ENCODE measurements around the gene SIAH2. TPM values are rescaled to one million over a fixed set of nuclear protein-coding genes. Genes with fewer than 3 reads are reported as not detected.

The SIAH2 gene
- polyA plus RNA-seq, 10 donors = 19.3 to 26.3 (median 21.6) TPM

DNA sequence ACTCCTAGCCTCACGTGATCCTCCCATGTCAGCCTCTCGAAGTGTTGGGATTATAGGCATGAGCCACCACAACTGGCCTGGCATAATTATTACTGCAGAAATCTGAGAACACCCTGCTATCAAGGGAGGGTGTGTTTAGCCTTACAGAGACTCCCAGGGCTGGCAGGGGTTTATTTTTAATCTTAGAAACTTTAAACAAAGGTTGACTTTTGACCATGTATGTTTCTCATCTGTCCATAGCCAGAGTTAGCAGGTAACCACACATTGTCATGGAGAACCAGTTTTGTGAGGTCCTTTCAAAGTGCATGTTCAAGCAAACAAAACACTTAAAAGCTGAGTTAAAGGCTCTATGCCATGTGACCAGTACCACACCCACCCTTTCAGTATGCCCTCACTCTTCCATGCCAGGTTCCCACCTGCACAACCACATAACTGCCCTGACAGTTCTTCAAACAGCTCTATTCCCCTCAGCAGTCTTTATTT, 11.1 kb downstream of the SIAH2 start:
- DNase-seq = no peak

DNA sequence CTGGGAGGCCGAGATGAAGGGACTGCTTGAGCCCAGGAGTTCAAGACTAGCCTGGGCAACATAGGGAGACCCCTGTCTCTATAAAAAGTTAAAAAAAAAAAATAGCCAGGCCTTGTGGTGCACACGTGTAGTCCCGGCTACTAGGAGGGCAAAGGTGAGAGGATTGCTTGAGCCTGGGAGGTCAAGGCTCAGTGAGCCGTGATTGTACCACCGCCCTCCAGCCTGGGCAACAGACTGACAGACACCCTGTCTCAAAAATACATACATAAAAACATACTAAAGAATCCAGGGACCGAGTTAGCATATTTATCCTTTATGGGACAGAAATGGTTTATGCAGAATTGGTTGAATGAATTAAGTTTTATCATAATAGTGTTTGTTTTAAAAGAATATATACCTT, 13.7 kb downstream of the SIAH2 start:
- no peak for DNase-seq

DNA sequence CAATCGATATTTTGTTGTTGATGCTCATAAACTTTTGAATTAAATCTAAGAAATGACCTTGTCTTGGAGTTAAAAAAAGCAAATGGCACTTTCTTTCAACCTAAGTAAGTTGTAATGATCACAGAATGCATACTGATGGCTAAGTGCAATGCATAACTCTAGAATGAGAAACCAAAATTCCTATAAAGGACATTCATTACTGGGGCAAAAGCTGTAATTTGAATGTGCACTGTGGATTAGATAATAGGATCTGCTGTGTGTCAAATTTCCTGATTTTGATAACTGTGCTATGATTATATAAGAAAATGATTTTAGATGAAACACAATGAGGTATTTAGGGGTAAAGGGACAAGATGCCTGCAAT, 14.3 kb downstream of the SIAH2 start:
- no peak for DNase-seq

DNA sequence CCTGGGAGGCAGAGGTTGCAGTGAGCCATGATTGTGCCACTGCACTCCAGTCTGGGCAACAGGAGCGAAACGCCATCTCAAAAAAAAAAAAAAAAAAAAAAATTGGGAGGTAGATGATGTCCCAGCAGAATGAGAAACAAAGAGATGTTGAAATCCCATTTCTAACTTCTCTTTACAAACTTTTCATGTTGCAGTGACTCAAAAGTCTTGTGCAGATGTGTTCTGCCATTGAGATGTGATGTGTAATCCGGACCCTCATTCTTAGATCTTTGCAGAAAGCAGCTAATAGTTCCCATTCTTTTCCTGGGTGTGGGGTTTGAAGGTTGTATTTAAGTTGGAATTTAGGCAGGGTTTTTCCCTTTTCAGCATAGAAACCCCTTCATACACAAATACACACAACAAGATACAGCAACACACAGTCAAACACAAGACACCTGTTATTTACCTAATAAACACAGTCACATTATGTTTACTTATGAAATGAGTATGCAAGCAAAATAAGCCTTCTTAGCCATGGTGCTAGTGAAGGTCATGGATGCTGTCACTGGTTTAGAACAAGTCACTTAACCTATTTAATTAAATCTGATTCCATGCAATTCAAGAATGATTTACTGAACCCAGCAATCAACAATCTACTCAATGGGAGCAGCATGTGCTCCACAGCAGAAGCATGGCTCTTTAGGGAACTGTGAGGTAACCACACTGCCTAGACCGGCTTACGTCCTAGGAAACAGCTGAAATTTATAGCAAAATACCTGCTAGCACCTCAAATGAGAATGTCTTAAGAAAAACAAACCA, 14.9 kb downstream of the SIAH2 start:
- no peak for DNase-seq

DNA sequence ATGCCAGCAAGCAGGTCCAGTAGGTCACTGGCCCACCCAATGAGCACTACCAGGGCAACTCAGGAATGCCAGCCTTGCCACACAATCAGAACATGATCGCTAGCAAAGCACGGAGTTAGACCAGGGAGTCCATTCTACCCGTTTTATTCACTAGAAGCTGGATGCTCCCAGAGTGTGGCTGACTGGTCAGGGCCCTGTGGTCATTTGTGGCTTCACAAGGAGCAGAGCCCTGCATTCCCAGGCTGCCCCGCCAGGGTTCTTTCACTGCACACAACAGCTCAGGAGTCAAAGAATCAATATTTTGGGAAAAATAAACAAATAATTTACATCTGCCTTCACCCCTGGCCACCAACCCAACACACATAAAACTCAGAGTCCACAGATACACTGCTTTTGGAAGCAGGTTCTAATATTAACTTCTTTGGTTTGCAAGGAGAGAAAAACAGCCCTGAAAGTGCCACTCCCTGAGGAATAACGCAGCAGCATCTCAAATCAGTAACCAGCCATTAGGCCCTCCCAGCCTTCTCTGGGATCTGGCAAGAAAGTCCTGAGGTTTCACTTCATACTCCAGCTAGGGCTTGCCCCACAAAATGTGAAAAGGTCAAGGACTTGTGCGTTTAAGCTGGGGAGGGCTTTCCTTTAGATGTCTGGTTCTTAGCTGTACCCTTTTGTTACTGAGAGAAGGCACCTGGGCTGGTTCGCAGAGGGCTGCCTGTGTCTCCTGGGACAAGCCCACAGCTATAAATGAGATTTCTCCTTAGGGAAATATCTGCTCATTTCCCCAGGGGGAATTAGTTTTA, 16.0 kb downstream of the SIAH2 start:
- no peak for DNase-seq

DNA sequence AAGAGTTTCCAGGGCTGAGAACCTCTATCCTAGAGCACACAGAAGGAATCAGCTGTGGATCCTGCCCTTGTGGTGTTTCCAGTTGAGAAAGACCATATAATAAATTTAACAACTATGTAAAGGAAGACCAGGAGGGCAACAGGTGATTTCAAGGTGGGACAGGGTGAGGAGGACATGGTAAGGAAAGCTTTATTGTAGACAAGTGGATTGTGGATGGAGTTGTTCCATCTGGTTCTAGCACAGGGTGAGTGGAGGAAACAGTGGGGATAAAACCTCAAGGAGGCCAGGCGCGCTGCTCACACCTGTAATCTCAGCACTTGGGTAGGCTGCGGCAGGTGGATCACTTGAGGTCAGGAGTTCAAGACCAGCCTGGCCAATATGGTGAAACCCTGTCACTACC, 17.1 kb downstream of the SIAH2 start:
- DNase-seq = no peak

DNA sequence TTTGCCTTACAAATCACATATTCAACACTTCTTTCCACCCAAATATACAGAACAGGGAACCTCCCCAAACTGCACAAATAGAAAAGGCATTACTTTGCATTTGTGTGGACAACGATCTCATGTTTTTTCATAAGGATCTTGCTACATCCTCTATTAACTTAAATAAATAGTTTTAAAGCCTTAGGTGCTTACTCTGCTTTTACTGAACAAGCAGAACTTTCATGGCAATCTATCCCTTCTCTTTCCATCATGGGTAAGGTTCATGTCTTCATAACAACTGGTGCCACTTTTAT, 18.1 kb downstream of the SIAH2 start:
- DNase-seq = no peak

DNA sequence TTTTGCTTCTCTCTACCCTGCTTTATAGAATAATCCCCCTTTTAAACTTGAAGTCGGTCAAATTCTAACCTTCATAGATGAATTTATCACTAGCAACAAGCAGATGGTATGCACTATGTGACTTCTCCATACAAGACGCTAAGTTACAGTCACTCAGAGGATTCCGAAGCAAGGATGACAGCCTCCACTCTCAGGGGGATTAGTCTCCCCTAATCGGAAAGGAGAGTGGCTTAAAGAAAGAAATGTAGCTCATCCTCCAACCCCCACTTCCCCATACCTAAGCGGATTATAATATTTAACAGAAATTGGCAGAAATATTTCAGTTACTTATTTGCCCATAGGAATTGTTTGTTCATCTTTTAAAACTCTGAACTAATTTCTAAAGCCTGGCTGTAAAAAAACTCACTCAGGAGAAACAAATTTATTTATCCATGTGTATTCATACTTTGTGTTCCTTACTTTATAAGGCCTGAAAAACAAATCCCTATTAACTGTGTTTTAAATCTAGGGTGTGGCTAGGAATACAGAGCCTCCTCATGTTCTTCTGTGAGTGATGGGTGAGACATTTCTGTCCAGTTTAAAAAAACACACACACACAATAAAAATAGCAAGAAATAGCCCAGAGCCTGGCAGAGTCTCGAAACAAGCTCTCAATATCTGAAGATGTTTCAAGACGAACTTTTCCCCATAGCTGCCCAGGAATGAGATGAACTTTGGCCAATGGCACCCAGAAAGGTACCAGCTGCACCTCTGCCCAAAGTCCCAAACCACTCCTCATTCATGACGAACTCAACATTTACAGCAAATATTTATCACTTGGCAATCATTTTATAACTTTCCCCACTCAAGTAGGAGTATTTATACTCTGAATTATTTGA, 18.7 kb downstream of the SIAH2 start:
- no peak for DNase-seq

DNA sequence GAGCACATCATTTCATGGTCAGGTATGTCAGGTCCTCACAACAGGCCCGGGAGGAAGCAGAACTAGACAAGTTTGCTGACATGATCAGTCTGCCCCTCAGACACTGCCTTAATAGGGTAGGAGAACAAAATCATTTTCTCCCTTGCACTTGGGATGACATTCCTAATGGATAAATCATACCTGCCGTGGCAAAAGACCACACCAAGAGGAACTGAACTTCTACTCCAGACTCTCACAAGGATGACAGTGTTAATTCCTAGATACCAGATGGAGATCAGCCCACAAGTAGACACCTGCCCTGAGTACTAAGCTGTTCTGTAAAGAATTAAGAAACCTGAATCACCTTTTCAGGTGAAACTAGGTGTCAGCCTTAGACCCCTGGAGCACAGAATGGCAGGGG, 19.5 kb downstream of the SIAH2 start:
- peak in 1 of 3 donors; percentile 28 for DNase-seq

DNA sequence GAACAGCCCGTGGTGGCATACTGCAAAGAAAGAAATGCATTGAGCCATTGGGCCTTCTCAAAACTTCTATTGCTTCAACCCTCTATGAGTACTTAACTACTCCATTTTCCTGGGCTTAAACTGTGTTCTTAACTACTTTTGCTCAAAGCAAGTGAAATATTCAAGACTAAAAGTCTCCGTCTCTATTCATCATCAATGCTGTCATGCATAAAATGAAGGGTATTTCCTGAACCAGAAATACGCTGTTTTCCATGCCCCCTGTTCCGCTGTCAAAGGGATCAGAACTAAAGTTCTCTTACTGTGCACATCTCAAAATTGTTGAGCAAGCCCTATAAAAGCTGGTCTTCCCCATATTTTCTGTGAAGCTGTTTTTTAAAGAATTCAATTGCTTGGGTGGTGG, 20.3 kb downstream of the SIAH2 start:
- no peak for DNase-seq

DNA sequence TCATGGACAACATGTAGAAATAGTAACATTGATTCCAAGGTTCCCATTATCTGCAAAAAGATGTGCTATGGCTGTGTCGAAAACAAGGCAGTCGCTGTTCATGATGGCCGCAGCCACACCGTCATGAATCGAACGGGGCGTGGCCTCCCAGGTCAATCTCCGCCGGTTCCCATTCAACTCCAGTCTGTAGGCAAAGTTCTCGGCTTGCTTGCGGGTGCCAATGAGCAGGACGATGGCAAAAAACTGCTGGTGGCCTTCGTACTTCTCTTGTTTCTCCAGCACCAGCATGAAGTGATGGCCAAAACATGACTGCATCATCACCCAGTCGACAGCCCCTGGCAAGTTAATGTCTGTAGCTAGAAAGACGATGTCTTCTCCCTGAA, 20.8 kb downstream of the SIAH2 start:
- DNase-seq = no peak

DNA sequence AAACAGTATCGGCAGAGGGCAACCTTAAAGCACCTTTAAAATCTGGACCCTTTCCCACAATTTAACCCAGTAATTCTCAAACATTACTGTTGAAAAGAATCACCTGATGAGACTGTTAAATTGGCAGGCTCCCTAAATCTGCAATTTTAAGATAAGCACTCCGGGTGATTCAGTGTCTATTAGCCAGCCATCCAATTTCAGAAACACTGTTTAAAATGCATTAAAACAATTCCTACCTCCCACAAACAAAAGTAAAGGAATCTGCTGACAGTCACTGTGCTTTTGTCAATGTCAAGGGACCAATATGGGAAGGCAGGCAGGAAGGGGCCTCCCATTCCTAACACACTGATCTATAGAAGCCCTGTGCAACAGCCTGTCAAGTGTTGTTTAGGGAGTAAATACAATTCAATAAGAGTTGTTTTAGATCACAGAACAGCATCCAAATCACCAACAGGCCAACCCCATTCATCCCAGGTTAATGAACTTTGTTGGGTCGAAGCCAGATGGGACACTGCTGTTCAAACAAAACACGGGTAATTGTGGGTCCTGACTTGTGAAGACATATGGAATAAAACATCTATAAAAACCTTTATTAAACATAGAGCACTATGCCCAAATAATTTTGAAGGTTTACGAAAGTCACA, 21.4 kb downstream of the SIAH2 start:
- no peak for DNase-seq

DNA sequence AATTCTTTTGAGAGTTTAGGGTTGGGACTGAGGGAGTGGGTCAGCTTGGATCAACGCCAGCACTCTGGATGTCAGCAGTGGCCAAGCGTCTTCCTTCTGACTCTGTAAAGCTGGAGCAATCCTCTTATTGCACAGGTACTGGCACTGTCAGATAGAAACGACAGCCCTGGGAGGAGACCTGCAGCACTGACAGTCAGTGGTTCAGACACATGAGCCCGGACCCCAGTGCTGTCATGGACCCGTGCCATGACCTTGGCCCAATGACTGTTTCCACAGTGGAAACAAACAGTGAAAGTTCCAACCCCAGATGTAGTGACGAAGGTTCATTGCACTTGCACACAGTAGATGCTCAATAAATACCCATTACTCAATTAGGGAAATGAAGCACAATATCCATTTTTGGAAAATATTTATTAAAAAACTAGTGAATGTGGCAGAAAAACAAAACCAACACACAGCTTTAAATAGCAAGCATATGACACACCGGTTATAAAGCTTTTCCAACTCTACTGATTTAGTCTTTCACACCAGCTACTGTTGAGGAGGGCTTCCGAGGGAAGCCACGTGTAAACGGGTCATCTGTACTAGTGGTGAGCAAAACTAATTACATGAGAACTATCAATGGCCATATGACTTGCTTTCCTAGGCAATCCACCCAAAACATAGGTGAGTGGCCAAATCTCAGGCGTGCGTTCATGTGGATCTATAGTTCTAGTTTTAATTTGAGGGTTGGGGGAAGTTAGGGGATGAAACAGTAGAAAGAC, 22.1 kb downstream of the SIAH2 start:
- no peak for DNase-seq

DNA sequence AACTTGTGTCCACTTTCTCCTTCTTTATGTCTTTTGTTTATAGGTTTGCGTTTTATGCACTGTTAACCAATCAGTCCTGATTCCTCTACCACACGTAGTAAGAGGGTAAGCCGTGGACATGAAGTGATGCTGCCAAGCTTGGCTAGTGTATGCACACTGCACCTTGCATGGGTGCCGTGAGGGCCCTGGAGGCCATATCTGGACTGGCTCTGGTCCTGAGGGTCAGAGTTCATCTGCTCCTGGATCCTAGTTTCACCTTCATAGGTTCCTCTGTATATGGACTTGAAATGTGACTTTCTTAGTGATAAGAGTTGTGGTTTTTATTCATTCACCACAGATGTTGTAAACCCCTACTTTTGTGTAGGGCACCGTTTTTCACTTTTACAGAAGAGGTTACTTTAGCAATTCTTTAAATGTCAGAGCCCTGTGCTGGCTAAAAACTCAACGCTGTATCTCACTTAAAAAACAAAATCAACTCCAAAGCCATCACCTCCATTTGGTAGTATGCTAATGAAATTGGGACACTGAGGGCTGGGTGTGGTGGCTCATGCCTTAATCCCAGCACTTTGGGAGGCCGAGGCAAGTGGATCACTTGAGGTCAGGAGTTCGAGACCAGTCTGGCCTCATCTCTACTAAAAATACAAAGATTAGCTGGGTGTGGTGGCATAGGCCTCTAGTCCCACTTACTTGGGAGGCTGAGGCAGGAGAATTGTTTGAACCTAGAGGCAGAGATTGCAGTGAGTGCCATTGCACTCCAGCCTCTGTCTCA, 22.9 kb downstream of the SIAH2 start:
- no peak for DNase-seq

DNA sequence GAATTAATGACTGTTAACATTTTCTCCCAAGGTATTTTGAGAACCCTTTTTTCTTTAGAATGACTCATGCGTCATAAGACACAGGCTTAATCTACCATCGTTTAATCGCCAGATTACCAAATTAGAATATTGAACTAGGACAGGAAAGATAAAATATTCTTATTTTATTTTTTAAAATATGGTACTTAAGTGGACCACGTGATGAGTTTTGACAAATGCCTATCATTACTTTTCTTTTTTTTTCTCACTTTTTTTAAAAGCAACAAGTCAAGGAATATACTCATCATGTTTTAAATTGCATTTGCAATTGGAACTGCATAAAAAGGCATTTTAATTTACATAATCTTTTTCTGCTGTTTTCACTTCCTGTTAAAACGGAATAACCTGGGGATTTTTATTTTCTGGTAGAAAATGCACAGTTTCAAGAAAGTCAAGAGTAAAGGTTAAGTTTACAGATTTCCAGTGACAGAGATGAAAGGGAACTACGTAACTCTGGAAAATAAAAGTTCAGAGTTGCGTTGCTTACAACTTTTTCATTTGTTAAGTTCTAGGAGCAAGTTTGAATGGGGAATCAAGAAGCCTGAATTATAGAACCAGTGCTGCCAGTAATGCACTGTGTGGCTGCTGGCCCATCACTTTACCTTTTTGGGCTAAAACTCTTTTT, 23.6 kb downstream of the SIAH2 start:
- no peak for DNase-seq

DNA sequence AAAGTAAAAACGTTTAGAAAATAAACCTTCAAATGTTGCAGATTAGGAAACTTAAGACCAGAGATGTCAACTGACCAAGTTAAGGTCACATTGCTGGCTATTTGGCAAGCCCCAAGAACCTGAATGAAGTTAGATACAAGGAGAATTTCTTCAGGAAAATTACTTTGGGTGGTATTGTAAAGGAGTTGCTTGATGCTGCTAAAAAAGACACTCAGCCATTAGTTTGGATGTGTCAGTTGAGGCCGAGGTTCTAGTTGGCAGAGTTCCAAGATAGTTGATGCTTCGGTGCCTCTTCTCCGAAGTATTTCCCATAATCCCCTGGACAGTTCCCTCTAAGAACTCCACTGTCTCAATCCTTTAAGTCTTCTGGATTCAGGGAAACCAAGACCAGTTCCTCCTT, 24.3 kb downstream of the SIAH2 start:
- no peak for DNase-seq

DNA sequence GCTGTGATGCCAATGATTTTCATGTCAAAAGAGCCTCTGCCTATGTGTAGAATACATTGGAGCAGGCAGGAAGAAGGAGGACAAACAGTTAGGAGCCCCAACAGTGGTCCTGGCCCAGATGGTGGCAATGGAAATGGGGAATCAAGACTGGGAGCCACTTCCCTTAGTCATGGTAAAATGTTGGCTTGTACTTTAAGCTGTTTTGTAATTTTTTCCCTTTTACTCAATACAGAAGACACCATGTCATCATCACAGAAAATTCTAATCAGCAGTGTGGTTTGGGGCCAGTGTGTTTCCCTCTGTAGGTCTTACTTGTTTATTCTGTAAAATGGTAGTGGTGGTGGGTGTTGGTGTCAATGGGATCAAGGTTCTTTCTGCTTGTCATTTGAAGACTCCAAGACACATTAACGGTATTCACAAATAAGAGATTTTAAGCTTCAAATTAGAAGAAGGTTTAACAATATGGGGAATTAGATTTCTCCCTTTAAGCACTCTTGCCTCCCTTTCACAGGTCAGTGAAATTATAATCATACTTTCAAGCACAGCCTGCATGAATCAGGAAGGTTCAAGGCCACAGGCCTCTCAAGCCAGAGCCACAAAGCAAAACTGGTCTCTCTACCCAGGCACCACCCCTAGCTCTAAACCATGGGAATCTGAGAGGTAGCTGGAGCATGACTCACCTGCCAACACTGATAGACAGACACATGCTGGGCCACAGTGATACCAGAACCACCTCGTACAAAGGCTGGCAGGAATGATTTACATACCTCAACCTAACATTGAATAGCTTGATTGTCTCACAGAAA, 24.9 kb downstream of the SIAH2 start:
- no peak for DNase-seq

DNA sequence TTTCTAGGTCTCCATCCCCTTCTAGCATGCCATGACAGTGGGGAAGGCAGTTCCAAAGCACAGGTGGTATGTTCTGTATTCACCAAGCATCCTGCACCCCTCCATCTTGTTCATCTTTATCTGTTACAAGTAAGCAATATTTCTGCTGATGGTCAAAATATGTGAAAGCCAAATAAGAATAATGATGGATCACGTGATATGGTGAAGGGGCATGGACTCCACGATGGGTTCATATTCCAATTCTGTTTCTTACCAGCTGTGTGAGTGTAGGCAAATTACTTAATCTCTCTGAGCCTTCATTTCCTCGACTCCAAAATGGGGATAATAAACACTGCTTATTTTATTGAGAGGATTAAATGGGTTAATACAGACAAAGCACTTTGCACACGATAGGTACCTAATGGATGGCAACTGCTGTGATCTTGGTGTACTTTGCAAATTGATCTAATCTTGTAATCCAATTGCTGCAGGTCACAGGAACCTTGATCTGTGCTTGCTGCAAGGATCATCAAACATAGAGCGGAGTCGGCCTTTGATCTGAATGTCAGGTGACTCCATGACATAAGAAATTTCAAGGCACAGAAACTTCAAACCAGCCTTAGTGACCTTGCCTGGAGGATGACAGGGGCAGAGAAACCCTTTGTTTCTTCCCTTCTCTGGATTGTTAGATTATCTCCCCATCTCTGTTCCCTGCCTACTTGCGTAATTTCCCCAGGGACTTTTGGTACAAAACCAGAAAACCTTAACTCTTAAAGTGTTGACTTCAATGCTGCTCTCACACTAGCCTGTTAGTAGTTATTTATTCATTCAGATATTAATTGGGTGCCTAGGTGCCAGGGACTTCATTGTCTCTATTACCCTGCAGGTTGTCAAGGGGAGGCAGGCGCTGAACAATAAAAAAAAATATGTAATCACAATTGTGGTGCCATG, 25.8 kb downstream of the SIAH2 start:
- no peak for DNase-seq
